HG02973 (cell line): Measurements from ENCODE around the gene NDUFA7.
"Not testable (repeated sequence)": the region's sequence is repeated elsewhere in the genome, so short reads cannot be mapped to it uniquely, and the experiment has no call there.

ENCODE experiments used
- ATAC-seq: cut with Tn5 transposase; IDR thresholded peaks from one replicate; pipeline ENCODE4 v1.9.1; 2021; ENCODE audit warnings: moderate library complexity; ENCODE audit not compliant: unreplicated experiment

Gene NDUFA7

DNA sequence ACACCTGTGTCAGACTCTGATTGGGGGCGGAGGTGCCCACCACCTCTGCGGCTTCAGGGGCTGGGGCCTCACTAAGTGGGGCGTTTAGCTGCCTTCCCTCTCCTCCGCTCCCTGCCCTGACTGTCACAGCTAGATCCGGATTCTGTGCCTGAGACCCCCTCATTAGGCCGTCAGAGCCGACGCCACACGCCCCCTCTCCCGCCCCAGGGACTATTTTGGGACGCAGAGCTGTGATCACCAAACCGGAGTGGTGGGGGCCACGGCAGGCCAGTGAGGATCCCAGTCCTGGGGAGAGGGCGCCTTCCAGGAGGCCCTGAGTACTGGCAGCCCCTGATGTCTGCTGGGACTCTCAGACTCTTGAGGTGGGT lies 21.1 kb upstream of the NDUFA7 start:
- ATAC-seq = no peak

DNA sequence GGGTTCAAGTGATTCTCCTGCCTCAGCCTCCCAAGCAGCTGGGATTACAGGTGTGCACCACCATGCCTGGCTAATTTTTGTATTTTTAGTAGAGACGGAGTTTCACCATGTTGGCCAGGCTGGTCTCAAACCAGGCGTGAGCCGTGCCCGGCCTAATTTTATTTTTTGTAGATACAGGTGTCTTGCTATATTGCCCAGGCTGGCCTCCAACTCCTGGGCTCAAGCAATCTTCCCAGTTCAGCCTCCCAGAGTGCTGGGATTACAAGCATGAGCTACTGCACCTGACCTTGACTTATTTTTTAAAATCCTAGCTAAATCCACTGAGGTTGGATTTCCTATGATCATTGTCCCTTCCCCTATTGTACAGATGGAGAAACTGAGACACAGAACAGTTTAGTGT lies 20.3 kb upstream of the NDUFA7 start:
- ATAC-seq = not testable (repeated sequence)

DNA sequence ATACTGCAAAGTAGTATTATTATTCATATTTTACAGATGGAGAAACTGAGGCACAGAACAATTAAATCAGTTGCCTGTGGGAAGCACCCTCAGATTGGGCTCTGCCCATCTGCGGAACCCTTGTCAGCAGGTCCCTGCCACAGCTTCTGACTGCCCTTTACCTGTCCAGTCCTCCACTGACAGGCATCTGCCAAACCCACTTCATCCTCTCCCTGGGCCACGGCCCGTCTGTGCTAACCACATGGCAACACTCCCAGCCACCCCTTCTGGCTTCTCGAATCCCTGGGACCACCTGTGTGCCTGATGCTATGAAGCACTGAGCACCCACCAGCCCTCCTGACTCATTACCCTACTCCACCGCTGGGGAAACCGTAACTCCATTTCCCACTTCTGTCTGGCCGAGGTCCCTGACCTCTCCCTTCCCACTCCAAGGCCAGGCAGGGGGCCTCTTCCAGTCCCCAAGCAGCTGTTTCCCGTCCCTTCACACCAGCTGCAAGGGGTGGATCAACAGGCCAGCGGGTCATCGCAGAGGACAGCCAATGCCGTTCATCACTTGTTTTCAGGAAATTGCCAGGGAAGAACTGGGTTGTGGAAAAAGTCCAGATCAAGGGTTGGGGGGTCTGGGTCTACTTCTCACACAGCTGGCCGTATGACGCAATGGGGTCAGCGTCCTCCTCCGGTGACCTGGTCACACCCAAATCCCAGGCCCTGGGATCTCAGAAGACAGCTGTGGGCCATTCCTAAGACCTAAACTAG lies 19.3 kb upstream of the NDUFA7 start:
- no peak for ATAC-seq

DNA sequence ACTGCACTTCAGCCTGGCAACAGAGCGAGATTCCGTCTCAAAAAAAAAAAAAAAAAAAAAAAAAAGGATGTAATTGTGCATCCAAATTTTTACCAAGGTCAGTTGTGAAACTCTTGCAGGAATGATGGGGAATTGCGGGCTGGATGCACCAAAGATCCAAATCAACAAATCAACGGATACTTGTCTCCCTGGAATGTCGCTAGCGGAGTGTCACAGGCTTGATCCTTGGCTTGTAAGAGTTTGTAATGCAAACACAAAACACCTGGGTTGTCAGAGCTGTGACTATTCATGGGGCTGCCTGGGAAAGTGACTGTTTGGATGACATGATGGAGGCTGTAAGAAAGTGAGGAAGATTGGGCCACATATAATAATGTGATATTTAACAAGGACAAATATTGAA lies 17.7 kb upstream of the NDUFA7 start:
- no peak for ATAC-seq

DNA sequence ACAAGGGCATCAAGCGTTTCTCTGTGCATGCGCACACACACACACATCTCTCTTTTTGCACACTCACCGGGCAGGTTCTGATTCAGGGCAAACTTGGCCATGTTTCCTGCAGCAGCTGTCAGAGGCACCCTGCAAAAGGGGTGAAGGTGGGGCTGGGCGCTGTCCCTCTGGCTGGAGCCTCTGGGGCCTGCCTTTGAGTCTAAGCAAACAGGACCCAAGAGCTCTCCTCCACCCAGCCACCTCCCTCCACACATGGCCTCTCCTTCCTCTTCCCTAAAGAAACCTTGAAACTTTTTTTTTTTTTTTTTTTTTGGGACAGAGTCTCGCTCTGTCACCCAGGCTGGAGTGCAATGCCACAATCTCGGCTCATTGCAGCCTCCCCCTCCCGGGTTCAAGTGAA lies 16.6 kb upstream of the NDUFA7 start:
- no peak for ATAC-seq

DNA sequence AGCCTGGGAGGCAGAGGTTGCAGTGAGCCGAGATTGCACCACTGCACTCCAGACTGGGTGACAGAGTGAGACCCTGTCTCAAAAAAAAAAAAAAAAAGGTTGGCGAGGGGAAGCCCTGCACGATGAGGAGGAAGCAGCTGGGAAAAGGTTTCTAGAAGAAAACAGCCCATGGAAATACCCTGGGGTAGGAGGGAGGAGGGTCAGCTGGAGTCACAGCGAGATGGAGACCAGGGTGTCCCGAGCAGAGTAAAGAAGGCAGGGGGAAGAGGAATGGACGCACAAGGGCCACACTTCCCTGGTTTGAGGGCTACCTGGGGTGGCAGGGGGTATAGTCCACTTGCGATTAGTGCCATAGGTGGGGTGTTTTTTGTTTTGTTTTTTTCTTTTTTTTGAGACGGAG lies 15.5 kb upstream of the NDUFA7 start:
- ATAC-seq = no peak

DNA sequence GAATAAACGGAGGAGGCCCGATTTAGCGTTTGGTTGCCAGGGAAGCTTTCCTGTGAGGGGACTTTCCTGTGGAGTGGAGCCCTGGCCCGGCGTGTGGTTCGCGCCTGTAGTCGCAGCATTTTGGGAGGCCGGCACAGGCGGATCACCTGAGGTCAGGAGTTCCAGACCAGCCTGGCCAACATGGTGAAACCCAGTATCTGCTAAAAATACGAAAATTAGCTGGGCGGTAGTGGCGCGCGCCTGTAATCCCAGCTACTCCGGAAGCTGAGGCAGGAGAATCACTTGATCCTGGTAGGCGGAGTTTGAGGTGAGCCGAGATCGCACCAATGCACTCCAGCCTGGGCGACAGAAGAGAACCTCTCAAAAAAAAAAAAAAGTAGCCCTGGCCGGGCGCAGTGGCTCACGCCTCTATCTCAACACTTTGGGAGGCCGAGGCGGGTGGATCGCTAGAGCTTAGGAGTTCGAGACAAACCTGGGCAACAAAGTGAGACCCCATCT lies 14.9 kb upstream of the NDUFA7 start:
- no peak for ATAC-seq

DNA sequence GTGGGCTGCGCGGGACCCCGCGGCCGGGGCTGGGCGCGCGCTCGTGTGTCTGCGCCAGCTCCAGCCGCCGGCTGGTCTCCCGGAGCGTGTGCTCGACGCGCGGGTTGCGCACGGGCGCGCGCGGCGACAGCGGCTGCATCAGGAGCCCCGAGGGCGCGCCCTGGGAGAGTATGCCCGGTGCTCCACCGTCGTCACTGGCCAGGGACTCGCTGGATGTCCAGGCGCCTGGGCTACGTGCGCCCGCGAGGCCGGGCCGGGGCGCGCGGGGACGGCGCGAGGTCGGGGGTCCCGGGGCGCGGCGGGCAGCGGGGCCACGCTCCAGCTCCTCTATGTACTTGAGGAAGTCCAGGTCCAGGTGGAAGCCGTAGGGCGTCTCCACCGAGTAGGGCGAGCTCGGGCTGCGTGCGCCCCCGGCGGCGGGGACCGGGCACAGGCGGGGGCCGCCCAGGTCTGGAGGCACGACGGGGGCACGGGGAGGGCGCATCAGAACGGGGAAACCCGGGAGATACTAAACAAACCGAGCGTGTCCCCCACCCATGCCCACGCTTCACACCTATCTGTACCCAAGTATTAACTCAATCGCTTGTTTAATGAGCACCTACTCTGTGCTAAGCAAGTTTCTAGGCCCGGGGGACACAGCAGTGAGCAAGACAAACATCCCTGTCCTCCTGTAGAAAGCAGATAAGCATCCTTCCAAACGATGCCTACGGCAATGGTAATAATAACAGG lies 14.3 kb upstream of the NDUFA7 start:
- ATAC-seq = no peak

DNA sequence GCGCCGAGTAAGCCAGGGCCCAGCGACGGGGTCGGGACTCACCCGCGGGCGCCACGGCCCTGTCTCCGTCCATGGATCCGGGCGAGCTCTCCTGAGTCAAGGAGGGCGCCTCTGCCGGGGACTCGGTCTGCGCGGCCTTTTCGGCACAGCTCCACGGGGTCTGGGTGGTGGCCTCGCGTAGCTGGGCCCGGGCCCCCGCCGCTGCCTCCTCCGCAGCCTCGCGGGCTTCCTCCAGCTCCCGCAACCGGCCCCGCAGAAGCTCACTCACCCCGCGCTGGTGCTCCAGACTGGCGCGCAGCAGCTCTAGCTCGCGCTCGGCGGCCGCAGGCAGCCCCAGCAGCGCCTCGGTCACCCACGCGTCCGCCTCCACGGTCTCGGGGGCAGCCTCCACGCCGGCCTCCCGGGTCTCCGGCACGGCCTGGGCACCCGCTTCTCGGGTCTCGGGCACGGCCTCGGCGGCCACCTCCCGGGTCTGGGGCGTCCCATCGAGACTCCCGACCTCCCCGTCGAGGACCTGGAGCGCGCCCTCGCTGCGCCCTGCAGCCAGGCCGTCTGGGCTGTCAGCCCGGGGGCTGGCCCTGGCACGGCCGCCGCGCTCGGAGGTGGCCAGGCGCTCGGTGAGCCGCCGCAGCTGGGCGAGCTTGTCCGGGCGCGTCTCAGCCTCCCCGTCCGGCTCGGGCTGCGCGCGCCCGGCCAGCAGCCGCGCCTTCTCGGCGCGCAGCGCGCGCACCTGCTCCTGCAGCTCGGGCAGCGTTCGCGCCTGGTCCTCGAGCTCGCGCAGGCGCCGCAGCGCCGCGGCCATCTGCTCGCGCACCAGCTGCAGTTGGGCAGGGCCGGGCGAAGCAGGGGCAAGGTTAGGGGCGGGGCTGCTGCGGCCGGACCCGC lies 13.5 kb upstream of the NDUFA7 start:
- ATAC-seq = no peak

DNA sequence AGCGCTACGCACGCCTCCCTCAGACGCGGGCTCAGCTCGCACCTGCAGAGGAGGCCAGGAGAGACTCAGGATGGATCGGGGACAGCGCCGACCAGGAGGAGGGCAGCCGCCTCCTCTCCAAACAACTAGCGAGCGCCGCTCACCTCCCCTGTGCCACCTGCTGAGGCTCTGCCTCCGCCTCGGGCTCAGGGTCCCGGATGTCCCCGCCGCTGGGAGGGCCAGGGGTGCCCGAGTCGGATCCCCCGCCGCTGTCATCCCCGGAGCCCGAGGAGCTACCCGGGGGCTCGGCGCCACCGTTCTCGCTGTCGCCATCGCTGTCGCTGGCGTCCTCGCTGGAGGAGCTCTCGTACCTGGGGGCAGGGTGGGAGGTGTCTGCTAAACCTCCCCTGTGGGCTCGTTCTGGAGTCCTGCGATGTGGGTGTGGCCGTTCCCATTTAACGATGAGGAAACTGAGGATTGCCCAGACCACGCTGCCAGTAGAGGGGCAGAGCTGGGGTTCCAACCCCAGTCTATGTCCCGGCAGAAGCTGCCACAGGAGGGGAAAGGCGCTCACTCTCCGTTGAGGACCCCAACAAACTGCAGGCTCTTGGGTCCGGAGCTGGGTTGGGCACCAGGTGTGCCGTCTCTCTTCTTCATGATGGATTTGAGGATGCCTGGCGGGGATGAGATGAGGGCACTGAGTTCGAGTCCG lies 12.7 kb upstream of the NDUFA7 start:
- ATAC-seq = no peak

DNA sequence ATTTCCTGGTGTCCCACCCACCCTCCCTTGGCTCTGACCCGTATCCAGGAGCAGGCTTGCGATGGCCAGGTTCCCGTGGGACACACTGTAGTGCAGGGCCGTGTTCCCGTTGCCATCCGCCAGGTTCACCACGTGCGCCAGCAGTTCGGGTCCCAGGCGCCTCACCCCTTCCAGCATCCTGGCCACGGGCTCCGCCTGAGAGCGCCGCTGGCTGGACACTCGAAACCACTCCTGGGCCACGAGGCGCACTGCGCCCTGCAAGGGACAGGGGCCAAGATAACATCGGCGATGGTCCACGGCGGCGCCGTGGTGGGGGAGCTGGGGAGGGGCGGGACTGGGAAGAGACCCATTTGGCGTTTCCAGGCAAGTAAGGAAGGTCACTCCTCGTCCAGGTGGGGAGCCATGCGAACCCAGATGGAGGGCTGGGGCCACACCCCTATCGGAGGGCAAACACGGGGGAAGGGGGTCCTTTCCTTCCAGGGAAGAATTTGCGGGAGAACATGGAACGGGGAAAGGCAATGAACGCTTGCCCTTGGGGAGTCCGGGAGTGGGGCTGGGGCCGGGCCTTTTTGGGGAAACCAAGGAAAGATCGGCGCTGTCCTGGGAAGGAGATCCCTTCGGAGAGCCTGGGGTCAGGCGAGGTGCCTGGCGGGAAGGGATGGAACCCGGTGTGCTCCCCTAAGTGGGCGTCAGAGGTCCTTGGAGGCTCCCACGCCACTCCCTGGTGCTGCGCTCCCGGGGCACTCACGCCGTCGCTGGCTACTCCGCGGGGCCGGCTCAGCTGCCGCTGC lies 12.0 kb upstream of the NDUFA7 start:
- ATAC-seq = no peak

DNA sequence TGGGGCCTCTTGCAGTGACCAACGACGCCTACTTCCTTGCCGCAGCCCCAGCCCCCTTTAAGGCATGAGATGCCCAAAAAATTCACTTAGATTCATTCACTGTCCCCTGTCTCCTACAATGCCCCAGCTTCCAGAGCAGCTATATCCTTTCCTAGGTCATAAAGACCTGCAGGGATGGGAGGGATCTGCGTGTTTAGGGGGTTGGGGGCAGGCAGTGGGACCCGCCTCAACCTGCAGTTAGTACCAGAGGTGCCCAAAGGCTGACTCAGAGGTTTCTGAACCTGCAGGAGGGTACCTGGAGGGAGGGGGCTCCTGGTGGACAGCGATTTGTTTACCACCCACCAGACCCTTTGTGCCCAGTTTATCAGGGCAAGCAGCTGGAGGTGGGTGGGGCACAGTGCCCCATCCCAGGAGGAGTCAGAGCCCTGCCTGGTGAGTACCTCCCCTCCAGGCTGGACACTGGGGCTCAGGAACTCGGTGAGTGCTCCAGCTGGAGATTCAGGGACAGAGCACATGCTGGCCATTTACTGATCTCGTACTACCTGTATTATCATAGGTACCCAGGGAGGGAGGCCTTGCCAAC lies 10.2 kb upstream of the NDUFA7 start:
- ATAC-seq = no peak

DNA sequence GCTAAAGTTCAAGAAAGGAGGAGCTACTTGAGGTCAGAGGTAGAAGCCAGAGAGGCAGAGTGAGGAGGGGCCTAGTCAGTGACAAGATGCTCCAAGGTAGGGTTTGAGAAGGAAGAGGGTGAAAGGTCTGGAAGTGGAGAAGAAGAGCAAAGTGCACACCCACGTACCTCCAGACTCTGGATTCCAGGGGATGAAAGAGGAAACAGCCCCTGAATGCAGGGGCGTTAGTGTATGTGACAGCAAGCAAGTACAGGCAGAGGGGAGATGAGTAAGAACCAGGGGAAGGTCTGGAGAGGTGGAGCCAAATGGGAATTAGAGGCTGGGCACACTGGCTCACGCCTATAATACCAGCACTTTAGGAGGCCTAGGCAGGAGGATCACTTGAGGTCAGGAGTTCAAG lies 8.8 kb upstream of the NDUFA7 start:
- ATAC-seq = no peak

DNA sequence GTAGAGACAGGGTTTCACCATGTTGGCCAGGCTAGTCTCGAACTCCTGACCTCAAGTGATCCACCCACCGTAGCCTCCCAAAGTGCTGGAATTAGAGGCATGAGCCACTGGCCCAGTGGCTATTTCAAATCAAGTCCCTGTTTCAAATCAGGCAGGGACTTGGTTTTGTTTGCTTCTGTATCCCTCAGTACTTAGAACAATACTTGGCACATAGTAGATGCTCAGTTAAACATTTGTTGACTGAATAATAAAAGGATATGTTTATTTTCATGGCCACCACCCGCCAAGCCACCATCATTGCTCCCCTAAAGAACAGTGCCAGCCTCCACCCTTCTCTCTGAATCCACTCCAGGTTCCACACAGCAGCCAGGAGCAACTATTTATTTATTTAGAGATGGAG lies 4.3 kb upstream of the NDUFA7 start:
- ATAC-seq = no peak

DNA sequence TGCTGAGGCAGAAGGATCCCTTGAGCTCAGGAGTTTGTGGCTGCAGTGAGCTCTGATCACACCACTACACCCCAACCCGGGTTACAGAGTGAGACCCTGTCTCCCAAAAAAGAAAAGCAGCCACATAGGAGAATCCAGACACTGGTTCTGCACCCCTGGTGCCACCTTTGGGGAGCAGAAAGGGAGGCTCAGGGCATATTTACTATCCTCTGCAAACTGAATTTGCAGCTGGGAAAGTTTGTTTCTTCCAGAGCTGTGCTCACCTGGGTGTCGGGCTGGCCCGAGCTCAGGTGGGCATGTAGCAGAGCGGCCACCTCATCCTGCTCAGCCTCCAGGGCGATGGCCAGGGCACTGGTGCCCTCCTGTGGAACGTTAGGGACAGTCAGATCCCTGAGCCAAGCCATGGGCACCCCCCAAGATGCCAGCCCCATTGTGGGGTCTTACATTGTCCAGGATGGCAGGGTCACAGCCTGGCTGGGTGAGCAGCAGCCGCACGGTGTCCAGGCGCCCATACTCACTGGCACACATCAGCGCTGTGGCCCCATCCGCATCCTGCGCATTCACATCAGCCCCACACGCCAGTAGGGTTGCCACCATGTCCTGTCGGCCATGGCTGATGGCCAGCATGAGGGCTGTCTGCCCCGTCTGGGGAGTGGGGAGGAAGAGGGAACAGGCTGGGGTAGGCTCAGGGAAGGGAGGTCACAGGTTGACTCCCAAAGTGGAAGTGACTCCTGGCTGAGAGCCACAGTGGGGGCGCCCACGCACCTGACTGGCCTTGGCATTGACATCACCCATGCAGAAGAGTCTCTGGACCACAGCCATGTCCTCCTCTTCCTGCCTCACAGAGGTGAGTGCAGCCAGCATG lies 3.2 kb upstream of the NDUFA7 start:
- ATAC-seq = no peak

DNA sequence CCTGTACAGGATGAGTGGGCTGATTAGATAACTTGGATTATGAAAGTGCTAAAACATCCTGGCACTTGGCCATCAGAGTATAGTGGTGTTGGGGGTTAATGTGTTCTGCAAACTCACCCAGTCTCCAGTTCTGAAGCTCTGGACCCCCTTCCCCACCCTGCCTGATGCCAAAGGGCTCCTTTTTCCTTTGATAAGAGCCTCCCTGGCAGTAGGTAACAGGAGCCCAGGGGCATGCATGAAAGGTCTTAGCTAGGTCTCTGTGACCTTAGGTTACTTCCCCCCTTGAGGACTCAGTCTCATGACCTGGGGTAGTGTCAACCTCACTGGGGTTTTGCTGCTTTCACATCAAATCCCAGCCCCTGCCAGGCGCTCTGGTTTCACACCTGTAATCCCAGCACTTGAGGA lies 2.6 kb upstream of the NDUFA7 start:
- no peak for ATAC-seq

DNA sequence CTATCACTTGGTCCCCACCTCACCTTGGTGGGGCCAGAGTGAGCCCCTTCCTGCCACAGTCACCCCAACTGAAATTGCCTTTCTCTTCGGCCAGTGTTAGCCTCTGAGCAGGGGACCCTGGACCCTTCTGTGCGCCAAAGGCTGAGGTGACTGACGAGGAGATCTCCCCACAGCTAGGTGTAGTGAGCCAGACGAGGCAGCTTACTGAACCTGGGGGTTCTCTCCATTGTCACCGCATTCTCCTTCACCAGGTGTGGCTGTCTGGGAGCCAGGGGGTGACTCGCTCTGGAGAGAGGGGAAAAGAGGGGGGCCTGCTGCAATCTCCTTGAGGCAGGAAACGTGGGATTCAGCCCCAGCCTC lies 1.4 kb upstream of the NDUFA7 start:
- ATAC-seq = no peak

DNA sequence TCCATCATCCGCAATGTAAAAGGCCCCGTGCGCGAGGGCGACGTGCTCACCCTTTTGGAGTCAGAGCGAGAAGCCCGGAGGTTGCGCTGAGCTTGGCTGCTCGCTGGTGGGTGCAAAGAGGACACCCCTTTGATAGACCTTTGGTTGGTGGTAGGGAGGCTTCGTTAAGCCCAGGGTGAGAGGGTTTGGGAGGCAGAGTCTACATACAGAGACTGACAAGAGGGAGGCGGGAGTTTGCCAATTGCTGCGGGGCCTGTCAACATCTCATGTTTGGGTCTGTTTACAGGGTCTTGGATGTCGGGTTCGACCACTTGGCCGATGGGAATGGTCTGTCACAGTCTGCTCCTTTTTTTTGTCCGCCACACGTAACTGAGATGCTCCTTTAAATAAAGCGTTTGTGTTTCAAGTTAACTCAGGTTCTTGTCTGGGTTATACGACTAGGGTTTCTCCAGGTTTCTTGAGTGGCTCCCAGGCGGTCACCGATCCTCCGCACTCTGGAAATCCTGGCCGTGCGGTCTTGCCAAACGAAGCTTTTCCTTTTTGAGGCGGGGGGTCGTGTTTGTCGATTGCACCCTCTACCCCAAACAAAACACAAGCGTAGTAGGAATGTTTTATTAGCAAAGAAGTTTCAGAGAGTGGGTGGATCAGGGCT lies 937 bp upstream of the NDUFA7 start:
- no peak for ATAC-seq
